ENCODE measurements around the gene GULP1. TPM values are rescaled to one million over a fixed set of nuclear protein-coding genes. Genes with fewer than 3 reads are reported as not detected.

The GULP1 gene
- total RNA-seq, 1 donor from 2014 or later, result 17.7 TPM

- Mint-ChIP-seq H3K4me3 (ENCODE audit: unreplicated experiment) (no peak overlapping the region), H3K27me3 (ENCODE audit: unreplicated experiment) (no peaks in the 10 kb centered on the region), H3K9me3 (ENCODE audit: unreplicated experiment) (no peaks in the 10 kb centered on the region), H3K27ac (ENCODE audit: unreplicated experiment) (no peak overlapping the region), H3K36me3 (ENCODE audit: unreplicated experiment) (no peaks in the 10 kb centered on the region), H3K4me1 (ENCODE audit: low read depth, unreplicated experiment) (peaks cover 4% of the 10 kb centered on the region)
- DNase-seq, result no peak
- TF ChIP-seq CTCF (IDR thresholded peaks at IDR 0.05; ENCODE audit: partially characterized antibody, unreplicated experiment), result no peak
These were observed 72.5 kb downstream of the GULP1 start for GRCh38 chr2:188364033-188364630.

GRCh38 chr2:188365058-188365641, 73.5 kb downstream of the GULP1 start:
- no peak for TF ChIP-seq CTCF (IDR thresholded peaks at IDR 0.05; ENCODE audit: partially characterized antibody, unreplicated experiment)
- no peak for DNase-seq
- Mint-ChIP-seq H3K9me3 (ENCODE audit: unreplicated experiment) (no peaks in the 10 kb centered on the region), H3K4me1 (ENCODE audit: low read depth, unreplicated experiment) (peaks cover 4% of the 10 kb centered on the region), H3K27me3 (ENCODE audit: unreplicated experiment) (no peaks in the 10 kb centered on the region), H3K36me3 (ENCODE audit: unreplicated experiment) (no peaks in the 10 kb centered on the region), H3K4me3 (ENCODE audit: unreplicated experiment) (no peak overlapping the region), H3K27ac (ENCODE audit: unreplicated experiment) (no peak overlapping the region)

- H3K4me1 Mint-ChIP-seq (ENCODE audit: low read depth, unreplicated experiment), result peaks cover 3% of the 10 kb centered on the region
- H3K9me3 Mint-ChIP-seq (ENCODE audit: unreplicated experiment), result no peaks in the 10 kb centered on the region
- no peak overlapping the region for H3K4me3 Mint-ChIP-seq (ENCODE audit: unreplicated experiment)
- DNase-seq, result no peak
- no peak overlapping the region for H3K27ac Mint-ChIP-seq (ENCODE audit: unreplicated experiment)
- no peak for TF ChIP-seq CTCF (IDR thresholded peaks at IDR 0.05; ENCODE audit: partially characterized antibody, unreplicated experiment)
- no peaks in the 10 kb centered on the region for H3K27me3 Mint-ChIP-seq (ENCODE audit: unreplicated experiment)
- H3K36me3 Mint-ChIP-seq (ENCODE audit: unreplicated experiment), result no peaks in the 10 kb centered on the region
These were observed 75.5 kb downstream of the GULP1 start for GRCh38 chr2:188367164-188367563.

GRCh38 chr2:188369365-188369764, 77.7 kb downstream of the GULP1 start:
- no peak for DNase-seq
- no peaks in the 10 kb centered on the region for H3K27me3 Mint-ChIP-seq (ENCODE audit: unreplicated experiment)
- no peaks in the 10 kb centered on the region for H3K9me3 Mint-ChIP-seq (ENCODE audit: unreplicated experiment)
- no peaks in the 10 kb centered on the region for H3K36me3 Mint-ChIP-seq (ENCODE audit: unreplicated experiment)
- peak; percentile 63 for TF ChIP-seq CTCF (IDR thresholded peaks at IDR 0.05; ENCODE audit: partially characterized antibody, unreplicated experiment)
- H3K4me3 Mint-ChIP-seq (ENCODE audit: unreplicated experiment), result no peak overlapping the region
- no peak overlapping the region for H3K27ac Mint-ChIP-seq (ENCODE audit: unreplicated experiment)
- H3K4me1 Mint-ChIP-seq (ENCODE audit: low read depth, unreplicated experiment), result peaks cover 3% of the 10 kb centered on the region

GRCh38 chr2:188378371-188378950, 86.8 kb downstream of the GULP1 start:
- peaks cover 2% of the 10 kb centered on the region for H3K27me3 Mint-ChIP-seq (ENCODE audit: unreplicated experiment)

More at GRCh38 chr2:188378371-188378950, 86.8 kb downstream of the GULP1 start:
- H3K4me3 Mint-ChIP-seq (ENCODE audit: unreplicated experiment), result no peak overlapping the region
- no peak overlapping the region for H3K27ac Mint-ChIP-seq (ENCODE audit: unreplicated experiment)
- DNase-seq, result no peak
- peaks cover 2% of the 10 kb centered on the region for H3K9me3 Mint-ChIP-seq (ENCODE audit: unreplicated experiment)
- H3K36me3 Mint-ChIP-seq (ENCODE audit: unreplicated experiment), result no peaks in the 10 kb centered on the region
- H3K4me1 Mint-ChIP-seq (ENCODE audit: low read depth, unreplicated experiment), result peaks cover 15% of the 10 kb centered on the region
- TF ChIP-seq CTCF (IDR thresholded peaks at IDR 0.05; ENCODE audit: partially characterized antibody, unreplicated experiment), result no peak

All from glutamatergic neuron (in vitro differentiated cells).